ENCODE results near the gene SIRT3.

Gene SIRT3

DNA sequence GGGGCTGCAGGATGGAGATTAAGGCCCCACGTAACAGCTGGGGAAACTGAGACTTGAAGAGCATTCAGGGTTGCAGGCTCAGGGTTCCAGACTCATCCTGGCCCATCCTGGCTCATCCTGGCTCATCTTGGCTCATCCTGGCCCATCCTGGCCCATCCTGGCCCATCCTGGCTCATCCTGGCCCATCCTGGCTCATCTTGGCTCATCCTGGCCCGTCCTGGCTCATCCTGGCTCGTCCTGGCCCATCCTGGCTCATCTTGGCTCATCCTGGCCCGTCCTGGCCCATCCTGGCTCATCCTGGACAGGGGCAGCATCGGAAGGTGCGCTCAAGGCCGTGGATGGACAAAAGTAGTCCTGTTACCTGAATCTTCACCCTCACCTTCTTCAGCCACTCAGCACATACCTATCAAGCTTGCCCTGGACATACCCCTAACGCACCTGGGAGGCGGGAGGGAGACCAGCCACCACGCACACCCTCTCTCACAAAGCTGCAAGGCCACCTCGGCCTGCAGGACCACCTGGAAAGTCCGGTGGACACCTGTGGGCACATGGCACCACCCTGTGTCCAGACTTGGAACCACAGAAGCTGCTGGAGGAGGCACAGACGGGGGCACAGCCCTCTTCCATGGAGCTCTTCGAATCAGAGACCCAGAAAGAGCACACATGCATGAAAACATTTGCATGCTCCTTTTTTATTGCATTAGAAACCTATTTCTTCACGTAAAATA, 21.8 kb upstream of the SIRT3 start:
- H3K4me3 Mint-ChIP-seq: no peak overlapping the region
- no peak for ATAC-seq

DNA sequence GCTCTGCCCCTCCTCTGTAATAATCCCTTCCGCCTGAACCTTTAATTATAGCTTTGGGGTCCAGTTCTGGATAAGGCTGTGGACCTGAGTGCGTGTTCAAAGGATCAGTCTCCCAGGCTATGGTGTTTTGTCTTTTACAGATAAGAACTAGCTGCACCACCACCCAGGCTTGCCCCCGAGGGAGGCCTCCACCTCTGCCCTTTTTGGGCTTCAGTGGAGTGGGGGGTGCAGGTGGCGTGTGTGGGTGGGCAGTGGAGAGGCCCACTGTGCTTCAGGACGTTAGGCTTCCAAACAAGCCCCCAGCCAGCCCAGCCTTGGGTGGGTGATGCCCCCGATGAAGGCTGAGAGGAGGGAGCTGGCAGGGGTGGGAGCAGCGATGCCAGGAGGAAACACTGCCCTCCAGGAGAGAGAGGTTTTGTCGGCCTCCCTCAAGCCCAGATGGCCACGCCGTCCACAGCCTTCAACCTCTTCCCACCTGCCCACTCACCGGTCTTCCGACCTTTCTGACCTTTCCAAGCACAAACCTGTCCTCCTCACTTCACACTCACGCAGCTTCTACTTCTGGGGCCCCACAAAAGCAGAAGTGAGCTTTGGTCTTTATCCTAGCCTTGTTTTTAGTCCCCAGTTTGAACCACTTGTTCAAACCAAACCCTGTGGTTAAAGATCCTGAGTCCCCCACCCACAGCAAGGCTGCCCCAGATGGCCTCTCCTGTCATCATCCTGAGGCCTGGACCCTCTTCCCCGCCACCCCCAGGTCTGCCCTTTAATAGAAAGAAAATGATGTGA, 21.0 kb upstream of the SIRT3 start:
- no peak for ATAC-seq
- H3K4me3 Mint-ChIP-seq: no peak overlapping the region
- peaks cover 10% of the 10 kb centered on the region for H3K4me1 Mint-ChIP-seq

More for the DNA sequence above, 21.8 kb upstream of the SIRT3 start:
- Mint-ChIP-seq H3K27ac (no peak overlapping the region), H3K4me1 (peaks cover 11% of the 10 kb centered on the region), H3K27me3 (no peaks in the 10 kb centered on the region), H3K9me3 (peaks cover 4% of the 10 kb centered on the region), H3K36me3 (ENCODE audit: low read depth) (peaks cover 8% of the 10 kb centered on the region)
- DNase-seq: no peak

DNA sequence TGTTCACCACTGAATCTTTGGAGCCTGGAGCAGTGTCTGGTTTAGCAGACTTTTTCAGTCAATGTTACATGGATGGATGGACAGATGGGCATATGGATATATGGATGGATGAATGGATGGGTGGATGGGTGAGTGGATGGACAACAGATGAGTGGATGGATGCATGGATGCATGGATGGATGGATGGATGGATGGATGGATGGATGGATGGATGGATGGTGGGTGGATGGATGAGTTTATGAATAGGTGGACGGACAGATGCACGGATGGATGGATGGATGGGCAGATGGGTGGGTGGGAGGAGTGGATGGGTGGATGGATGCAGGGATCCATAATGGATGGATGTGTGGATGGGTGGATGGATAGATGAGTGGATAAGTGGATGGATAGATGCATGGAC, 19.7 kb upstream of the SIRT3 start:
- Mint-ChIP-seq H3K4me3 (no peak overlapping the region), H3K4me1 (peaks cover 9% of the 10 kb centered on the region), H3K27me3 (no peaks in the 10 kb centered on the region), H3K9me3 (no peaks in the 10 kb centered on the region), H3K27ac (no peak overlapping the region), H3K36me3 (ENCODE audit: low read depth) (peaks cover 22% of the 10 kb centered on the region)
- no peak for ATAC-seq
- DNase-seq: no peak

More for the DNA sequence above, 21.0 kb upstream of the SIRT3 start:
- H3K36me3 Mint-ChIP-seq (ENCODE audit: low read depth): peaks cover 11% of the 10 kb centered on the region
- no peak for DNase-seq
- H3K27me3 Mint-ChIP-seq: no peaks in the 10 kb centered on the region
- peaks cover 4% of the 10 kb centered on the region for H3K9me3 Mint-ChIP-seq
- H3K27ac Mint-ChIP-seq: no peak overlapping the region

DNA sequence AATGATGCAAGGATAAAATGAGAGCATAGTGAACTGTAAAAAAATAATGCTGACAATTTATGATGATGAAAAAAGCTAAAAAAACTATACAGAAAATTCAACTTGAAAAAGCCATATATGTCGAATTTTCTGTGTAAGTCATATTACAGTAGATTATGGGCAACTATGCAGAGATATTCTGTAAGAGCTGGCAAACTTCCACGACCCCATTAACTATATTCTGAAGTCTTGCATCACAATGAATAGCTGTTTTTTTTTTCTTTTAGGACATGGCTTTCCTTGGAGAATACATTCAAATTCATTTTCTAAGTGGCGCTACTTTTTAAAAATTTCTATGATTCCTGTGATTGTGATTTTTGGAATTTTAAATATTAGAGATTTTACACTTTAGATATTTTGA, 19.0 kb upstream of the SIRT3 start:
- H3K4me3 Mint-ChIP-seq: no peak overlapping the region
- no peak for DNase-seq

DNA sequence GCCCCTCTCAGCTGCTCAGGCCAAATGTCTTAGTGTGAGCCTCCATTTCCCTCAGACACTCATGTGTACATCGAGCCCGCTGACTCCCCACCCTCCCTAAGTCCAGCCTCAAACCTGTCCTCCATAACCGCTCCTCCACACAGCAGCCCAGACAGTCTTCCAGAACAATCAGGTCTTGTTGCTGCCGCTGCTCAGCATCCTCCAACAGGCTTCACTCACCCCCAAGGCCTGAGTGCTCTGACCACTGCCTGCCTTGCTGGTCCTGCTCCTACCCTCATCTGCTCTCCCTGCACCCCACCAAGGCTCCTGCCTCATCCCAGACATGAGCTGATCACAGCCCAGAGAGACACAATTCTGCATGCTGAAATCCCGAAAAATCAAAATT, 17.7 kb upstream of the SIRT3 start:
- Mint-ChIP-seq H3K4me3 (no peak overlapping the region), H3K27me3 (no peaks in the 10 kb centered on the region), H3K4me1 (peaks cover 17% of the 10 kb centered on the region), H3K27ac (no peak overlapping the region), H3K36me3 (ENCODE audit: low read depth) (peaks cover 34% of the 10 kb centered on the region), H3K9me3 (no peaks in the 10 kb centered on the region)
- DNase-seq (no peak), ATAC-seq (no peak)

More for the DNA sequence above, 19.0 kb upstream of the SIRT3 start:
- Mint-ChIP-seq H3K4me1 (peaks cover 14% of the 10 kb centered on the region), H3K27me3 (no peaks in the 10 kb centered on the region), H3K27ac (no peak overlapping the region), H3K9me3 (no peaks in the 10 kb centered on the region), H3K36me3 (ENCODE audit: low read depth) (peaks cover 27% of the 10 kb centered on the region)
- ATAC-seq: no peak

DNA sequence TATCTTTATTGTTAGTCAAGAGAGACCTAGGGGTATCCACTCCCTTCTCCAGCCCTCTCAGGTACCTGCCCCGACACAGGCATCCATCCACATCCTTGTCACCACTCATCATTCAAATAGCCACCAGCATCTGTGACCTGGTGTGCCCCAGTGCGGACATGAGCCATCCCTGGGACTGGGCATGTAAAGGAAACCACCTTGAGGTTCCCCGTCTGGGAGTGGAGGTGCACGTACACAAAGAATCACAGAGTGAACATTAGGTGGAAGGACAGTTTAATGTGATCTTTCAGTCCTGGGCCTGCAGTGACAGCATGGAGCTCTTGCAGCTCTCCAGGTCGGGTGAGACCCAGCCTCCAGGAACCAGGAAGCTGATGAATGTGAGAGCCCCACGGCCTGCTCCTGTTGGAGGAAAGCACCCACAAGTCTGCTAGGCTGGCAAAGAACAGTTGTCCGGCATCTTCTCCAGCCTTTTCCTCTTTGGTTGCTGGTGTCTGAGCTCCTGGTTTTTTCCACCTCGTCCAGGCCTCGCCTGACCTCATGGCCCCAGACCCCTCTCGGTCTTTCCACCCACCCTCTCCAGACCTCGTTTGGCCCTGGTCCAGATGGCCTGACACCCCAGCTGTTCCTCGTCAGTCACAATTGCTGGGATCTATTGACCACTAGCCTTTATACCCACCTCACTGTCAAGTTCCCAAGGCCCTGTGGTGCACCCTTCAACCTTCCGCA, 17.2 kb upstream of the SIRT3 start:
- Mint-ChIP-seq H3K4me3 (no peak overlapping the region), H3K9me3 (no peaks in the 10 kb centered on the region), H3K27me3 (no peaks in the 10 kb centered on the region), H3K27ac (no peak overlapping the region), H3K4me1 (peaks cover 22% of the 10 kb centered on the region), H3K36me3 (ENCODE audit: low read depth) (peaks cover 40% of the 10 kb centered on the region)
- no peak for DNase-seq
- ATAC-seq: no peak

DNA sequence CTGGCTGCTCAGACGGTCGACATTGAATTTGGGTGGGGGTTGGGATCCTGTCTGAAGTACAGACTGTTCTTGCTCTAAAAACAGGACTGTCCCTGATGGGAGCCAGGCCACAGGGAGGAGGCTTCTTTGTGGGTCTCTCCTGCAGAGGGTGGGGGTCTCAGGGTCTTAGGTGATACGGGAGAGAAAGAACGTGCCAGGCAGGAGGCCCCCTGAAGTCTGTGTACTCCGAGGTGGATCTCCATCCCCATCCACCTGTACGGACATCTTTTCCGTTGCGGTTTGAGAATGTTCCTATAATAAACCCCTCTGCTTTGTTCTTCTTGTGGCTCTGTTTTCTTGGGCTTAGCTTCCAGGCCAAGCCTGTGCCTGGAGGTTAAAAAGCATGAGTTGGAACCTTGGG, 16.5 kb upstream of the SIRT3 start:
- no peaks in the 10 kb centered on the region for H3K27me3 Mint-ChIP-seq
- DNase-seq (no peak), ATAC-seq (no peak)
- peaks cover 26% of the 10 kb centered on the region for H3K4me1 Mint-ChIP-seq
- H3K9me3 Mint-ChIP-seq: no peaks in the 10 kb centered on the region
- peaks cover 46% of the 10 kb centered on the region for H3K36me3 Mint-ChIP-seq (ENCODE audit: low read depth)
- no peak overlapping the region for H3K27ac Mint-ChIP-seq
- no peak overlapping the region for H3K4me3 Mint-ChIP-seq

DNA sequence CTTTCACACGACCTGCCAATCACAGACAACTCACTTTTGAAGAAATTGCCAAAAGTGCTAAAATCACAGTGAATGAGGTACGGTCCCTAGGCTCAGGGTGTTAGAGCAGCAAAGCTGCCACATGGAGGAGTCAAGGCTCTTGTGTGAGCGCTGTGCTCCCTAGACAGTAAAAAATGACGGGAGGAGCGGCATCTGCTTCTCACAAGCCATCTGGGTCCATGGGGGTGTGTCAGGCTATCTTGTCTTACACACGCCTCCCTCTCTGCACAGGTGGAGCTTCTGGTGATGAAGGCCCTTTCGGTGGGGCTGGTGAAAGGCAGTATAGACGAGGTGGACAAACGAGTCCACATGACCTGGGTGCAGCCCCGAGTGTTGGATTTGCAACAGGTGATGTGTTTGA, 15.4 kb upstream of the SIRT3 start:
- peaks cover 56% of the 10 kb centered on the region for H3K36me3 Mint-ChIP-seq (ENCODE audit: low read depth)
- no peaks in the 10 kb centered on the region for H3K27me3 Mint-ChIP-seq
- H3K27ac Mint-ChIP-seq: no peak overlapping the region

DNA sequence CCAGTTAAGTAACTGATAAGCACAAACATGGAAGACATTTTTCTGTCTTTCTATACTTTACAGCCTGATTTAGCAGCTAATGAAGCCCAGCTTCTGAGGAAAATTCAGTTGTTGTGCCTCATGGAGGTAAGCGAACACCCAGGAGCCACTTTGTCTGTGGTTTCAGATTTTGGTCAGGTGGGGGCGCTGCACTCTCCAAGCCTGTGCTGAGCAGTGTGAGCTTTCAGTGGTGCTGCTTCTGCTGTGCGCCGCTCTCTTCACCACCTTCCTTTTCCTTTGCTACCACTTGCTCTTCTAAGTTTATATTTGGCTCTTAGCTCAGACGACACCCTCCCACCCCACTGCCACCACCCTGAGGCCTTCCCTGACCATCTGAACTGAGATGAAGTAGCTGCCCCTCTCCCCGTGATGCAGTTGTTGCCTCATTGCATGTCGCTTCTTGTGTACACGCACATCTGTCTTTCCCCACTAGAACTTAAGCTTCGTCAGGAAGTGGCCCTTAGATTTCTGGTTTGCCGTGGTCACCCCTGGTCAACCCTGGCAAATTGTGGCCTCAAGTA, 14.7 kb upstream of the SIRT3 start:
- H3K27ac Mint-ChIP-seq: peak overlapping the region; percentile 33
- no peaks in the 10 kb centered on the region for H3K27me3 Mint-ChIP-seq
- peak; percentile 81 for DNase-seq

More for the DNA sequence above, 15.4 kb upstream of the SIRT3 start:
- DNase-seq: no peak
- no peak for ATAC-seq
- no peaks in the 10 kb centered on the region for H3K9me3 Mint-ChIP-seq
- peaks cover 23% of the 10 kb centered on the region for H3K4me1 Mint-ChIP-seq
- H3K4me3 Mint-ChIP-seq: no peak overlapping the region

DNA sequence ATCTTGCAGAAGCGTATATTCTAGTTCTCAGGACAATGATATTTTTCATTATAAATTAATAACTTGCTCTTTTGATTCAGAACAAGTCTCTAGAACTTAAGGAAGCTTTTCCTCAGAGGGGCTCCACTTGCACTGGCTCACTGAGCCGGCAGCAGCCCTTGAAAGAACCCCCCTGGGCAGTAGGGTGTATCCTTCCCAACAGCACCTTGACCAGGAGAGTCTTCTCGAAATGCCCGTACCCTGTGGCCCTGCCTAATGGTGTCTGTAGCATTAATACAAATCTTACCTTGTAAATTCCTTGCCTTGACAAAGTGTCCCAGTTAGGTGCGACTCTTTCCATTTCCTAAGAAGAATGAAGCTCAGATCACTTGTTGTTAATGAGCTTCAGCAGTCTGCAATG, 14.1 kb upstream of the SIRT3 start:
- no peak for ATAC-seq
- Mint-ChIP-seq H3K36me3 (ENCODE audit: low read depth) (peaks cover 65% of the 10 kb centered on the region), H3K27ac (peak overlapping the region; percentile 33)

More for the DNA sequence above, 14.7 kb upstream of the SIRT3 start:
- ATAC-seq: peak; percentile 78
- Mint-ChIP-seq H3K4me1 (peaks cover 23% of the 10 kb centered on the region), H3K4me3 (no peak overlapping the region), H3K9me3 (no peaks in the 10 kb centered on the region), H3K36me3 (ENCODE audit: low read depth) (peaks cover 61% of the 10 kb centered on the region)

DNA sequence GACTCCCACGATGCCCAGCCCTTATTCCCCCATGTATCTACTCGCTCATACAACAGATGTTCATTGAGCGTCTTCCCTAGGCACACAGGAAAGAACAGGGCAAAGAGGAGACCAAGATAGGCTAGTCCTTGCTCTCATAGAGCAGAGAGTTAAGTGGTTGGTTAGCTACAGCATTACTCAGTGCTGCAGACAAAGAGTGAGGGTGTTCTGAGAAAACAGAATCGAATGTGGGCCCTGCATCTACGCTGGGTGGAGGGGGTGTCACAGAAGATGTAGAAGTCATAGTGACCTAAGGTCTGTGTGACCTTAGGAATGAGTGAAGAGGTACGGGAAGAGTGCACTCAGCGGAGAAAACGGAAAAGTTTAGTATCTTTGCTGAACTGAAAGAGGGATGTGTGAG, 12.9 kb upstream of the SIRT3 start:
- Mint-ChIP-seq H3K27me3 (no peaks in the 10 kb centered on the region), H3K36me3 (ENCODE audit: low read depth) (peaks cover 75% of the 10 kb centered on the region), H3K4me3 (no peak overlapping the region), H3K9me3 (no peaks in the 10 kb centered on the region), H3K27ac (peak overlapping the region; percentile 29), H3K4me1 (peaks cover 30% of the 10 kb centered on the region)
- DNase-seq (no peak), ATAC-seq (peak; percentile 62)

More for the DNA sequence above, 14.1 kb upstream of the SIRT3 start:
- H3K4me3 Mint-ChIP-seq: no peak overlapping the region
- H3K4me1 Mint-ChIP-seq: peaks cover 25% of the 10 kb centered on the region
- no peak for DNase-seq
- H3K9me3 Mint-ChIP-seq: no peaks in the 10 kb centered on the region
- H3K27me3 Mint-ChIP-seq: no peaks in the 10 kb centered on the region

DNA sequence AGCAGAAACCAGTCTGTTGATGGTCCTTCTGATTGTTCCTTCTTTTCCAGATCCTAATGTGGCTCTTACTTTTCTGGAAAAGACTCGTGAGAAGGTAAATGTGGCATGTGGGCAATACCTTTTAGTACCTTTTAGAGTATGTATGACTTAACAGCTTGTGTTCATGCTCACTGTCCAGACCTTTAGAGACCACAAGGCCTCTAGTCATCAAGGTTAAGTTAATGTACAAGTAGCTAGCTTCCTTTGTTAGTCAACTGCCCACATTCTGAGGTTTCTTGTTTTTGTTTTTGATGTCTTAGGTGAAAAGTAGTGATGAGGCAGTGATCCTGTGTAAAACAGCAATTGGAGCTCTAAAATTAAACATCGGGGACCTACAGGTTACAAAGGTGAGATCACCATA, 8.2 kb upstream of the SIRT3 start:
- Mint-ChIP-seq H3K4me1 (peaks cover 53% of the 10 kb centered on the region), H3K4me3 (no peak overlapping the region), H3K36me3 (ENCODE audit: low read depth) (peaks cover 85% of the 10 kb centered on the region), H3K27me3 (no peaks in the 10 kb centered on the region), H3K27ac (peak overlapping the region; percentile 44), H3K9me3 (no peaks in the 10 kb centered on the region)
- ATAC-seq (no peak), DNase-seq (no peak)

DNA sequence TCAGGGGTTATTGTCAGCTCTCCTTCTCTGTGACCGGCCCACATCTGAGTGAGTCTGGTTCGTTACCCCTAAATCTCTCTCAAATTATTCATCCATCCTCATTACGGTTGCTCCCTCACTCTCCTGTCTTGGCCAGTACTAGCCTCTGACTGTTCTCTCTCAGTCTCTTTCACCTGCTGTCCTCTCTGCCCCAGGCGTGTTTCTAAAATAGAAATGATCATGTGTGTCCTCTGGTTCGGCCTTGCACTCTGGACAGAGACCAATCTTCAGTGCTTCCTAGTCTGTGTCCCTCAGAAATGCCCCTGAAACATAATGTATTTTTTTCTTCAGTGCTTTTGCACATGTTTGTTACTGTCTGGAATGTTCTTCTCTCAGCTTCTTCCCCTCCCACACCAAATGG, 5.5 kb upstream of the SIRT3 start:
- H3K4me3 Mint-ChIP-seq: peak overlapping the region; percentile 5
- peak overlapping the region; percentile 60 for H3K27ac Mint-ChIP-seq
- ATAC-seq (no peak), DNase-seq (no peak)
- peaks cover 73% of the 10 kb centered on the region for H3K36me3 Mint-ChIP-seq (ENCODE audit: low read depth)
- no peaks in the 10 kb centered on the region for H3K27me3 Mint-ChIP-seq
- H3K4me1 Mint-ChIP-seq: peaks cover 54% of the 10 kb centered on the region
- no peaks in the 10 kb centered on the region for H3K9me3 Mint-ChIP-seq

DNA sequence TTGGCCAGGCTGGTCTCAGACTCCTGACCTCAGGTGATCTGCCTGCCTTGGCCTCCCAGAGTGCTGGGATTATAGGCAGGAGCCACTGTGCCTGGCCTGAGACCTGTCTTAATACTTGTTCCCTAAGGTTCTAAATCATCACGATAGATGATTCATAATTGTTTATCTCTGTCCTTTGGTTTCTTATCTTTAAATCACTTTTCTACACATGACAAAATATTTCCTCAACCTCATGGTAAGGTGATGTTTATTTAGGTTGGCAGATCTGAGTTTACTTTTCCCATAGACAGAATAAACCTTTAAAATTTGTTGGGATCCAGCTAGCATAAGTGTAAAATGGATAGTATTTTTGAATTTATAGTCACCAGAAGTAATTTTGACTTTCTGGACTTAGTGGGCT, 4.2 kb upstream of the SIRT3 start:
- no peaks in the 10 kb centered on the region for H3K9me3 Mint-ChIP-seq
- H3K4me1 Mint-ChIP-seq: peaks cover 61% of the 10 kb centered on the region
- DNase-seq (no peak), ATAC-seq (no peak)
- peak overlapping the region; percentile 93 for H3K4me3 Mint-ChIP-seq
- H3K27ac Mint-ChIP-seq: peak overlapping the region; percentile 20
- H3K36me3 Mint-ChIP-seq (ENCODE audit: low read depth): peaks cover 66% of the 10 kb centered on the region
- H3K27me3 Mint-ChIP-seq: no peaks in the 10 kb centered on the region
